ENCODE data around the gene FRYL.

The FRYL gene

DNA sequence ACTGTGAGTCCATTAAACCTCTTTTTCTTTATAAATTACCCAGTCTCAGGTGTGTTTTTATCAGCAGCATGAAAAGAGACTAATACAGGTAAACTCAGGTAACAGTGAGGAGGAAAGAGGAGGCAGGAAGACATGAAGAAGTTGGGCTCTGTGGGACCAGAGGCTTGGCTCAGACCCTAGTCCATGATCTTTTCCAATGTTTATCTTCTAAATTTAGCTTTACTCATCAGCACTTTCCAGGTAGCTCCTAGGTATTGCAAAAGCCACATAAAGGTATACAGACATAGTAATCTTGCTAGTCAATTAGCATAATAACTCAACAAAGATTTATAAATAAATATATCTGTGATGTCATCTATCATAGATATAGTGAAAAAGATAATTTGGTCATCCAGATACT is 11.2 kb upstream of the FRYL start:
- TF ChIP-seq EZH2 (IDR thresholded peaks at IDR 0.05) = no peak
- no peak for TF ChIP-seq FOXP2 (optimal IDR thresholded peaks at IDR 0.05; ENCODE audit: control extremely low read depth, extremely low read length, insufficient read depth)
- no peak for TF ChIP-seq POLR2AphosphoS5 (IDR thresholded peaks at IDR 0.05; ENCODE audit: borderline replicate concordance, low read depth, low read length)
- no peaks in the 10 kb centered on the region for H3K9me3 ChIP-seq (ENCODE audit: low read depth, low read length)
- no peak overlapping the region for H3K9ac ChIP-seq (ENCODE audit: insufficient read length)
- no peak overlapping the region for H3K27ac ChIP-seq
- no peak for DNase-seq (ENCODE audit: low read depth, low spot score)
- H3K4me3 ChIP-seq = no peak overlapping the region
- H3K36me3 ChIP-seq (ENCODE audit: insufficient read depth, low read length) = no peaks in the 10 kb centered on the region

DNA sequence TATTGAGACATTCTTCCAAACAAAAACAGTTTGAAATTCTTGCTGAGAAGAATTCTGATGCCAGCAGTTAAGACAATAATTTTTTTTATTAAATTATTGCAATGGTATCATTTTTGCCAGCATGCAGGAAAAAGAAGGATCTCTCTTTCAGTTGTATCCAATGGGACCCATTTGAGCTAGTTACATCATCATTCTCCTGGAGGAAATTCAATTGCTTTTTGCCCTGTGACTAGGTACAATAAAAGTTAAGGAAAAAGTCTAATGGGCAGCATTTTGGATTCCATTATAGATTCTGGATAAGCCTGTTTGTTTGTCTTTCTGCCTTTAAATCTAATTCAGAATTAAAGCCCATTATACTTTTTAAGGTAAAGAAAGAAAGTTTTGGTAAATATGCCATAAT is 10.5 kb upstream of the FRYL start:
- no peak for DNase-seq (ENCODE audit: low read depth, low spot score)
- Histone ChIP-seq H3K4me3 (no peak overlapping the region), H3K9me3 (ENCODE audit: low read depth, low read length) (no peaks in the 10 kb centered on the region), H3K36me3 (ENCODE audit: insufficient read depth, low read length) (no peaks in the 10 kb centered on the region), H3K27ac (no peak overlapping the region), H3K9ac (ENCODE audit: insufficient read length) (no peak overlapping the region)
- TF ChIP-seq FOXP2 (optimal IDR thresholded peaks at IDR 0.05; ENCODE audit: control extremely low read depth, extremely low read length, insufficient read depth) = no peak
- TF ChIP-seq EZH2 (IDR thresholded peaks at IDR 0.05) = no peak
- no peak for TF ChIP-seq POLR2AphosphoS5 (IDR thresholded peaks at IDR 0.05; ENCODE audit: borderline replicate concordance, low read depth, low read length)

- TF ChIP-seq POLR2AphosphoS5 (IDR thresholded peaks at IDR 0.05; ENCODE audit: borderline replicate concordance, low read depth, low read length) (no peak), FOXP2 (optimal IDR thresholded peaks at IDR 0.05; ENCODE audit: control extremely low read depth, extremely low read length, insufficient read depth) (no peak), EZH2 (IDR thresholded peaks at IDR 0.05) (no peak)
- no peak overlapping the region for H3K27ac ChIP-seq
- no peak for DNase-seq (ENCODE audit: low read depth, low spot score)
Observed at GRCh38 chr4:48787056-48787455, 7.0 kb upstream of the FRYL start.

DNA sequence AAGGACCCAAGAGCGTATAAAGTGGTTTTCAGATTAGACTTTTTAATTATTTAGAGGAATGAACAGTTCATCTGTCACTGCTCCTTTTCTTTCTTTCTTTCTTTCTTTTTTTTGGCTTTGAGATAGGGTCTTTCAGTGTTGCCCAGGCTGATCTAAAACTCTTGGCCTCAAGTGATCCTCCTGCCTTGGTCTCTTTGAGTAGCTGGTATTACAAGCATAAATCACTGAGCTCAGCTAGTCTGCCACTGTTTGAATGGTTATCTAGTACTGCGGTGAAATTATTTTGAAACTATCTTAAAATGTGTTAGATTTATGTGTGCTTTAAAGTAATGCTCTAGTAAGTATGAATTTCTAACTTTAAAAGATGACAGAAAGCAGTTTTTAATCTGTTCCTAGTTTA is 6.5 kb upstream of the FRYL start:
- Histone ChIP-seq H3K4me3 (no peak overlapping the region), H3K36me3 (ENCODE audit: insufficient read depth, low read length) (no peaks in the 10 kb centered on the region), H3K9ac (ENCODE audit: insufficient read length) (no peak overlapping the region), H3K9me3 (ENCODE audit: low read depth, low read length) (no peaks in the 10 kb centered on the region), H3K27ac (no peak overlapping the region)
- TF ChIP-seq POLR2AphosphoS5 (IDR thresholded peaks at IDR 0.05; ENCODE audit: borderline replicate concordance, low read depth, low read length) (no peak), FOXP2 (optimal IDR thresholded peaks at IDR 0.05; ENCODE audit: control extremely low read depth, extremely low read length, insufficient read depth) (no peak), EZH2 (IDR thresholded peaks at IDR 0.05) (no peak)
- no peak for DNase-seq (ENCODE audit: low read depth, low spot score)

More at GRCh38 chr4:48787056-48787455, 7.0 kb upstream of the FRYL start:
- no peak overlapping the region for H3K9ac ChIP-seq (ENCODE audit: insufficient read length)
- no peaks in the 10 kb centered on the region for H3K9me3 ChIP-seq (ENCODE audit: low read depth, low read length)
- no peaks in the 10 kb centered on the region for H3K36me3 ChIP-seq (ENCODE audit: insufficient read depth, low read length)
- H3K4me3 ChIP-seq = no peak overlapping the region

DNA sequence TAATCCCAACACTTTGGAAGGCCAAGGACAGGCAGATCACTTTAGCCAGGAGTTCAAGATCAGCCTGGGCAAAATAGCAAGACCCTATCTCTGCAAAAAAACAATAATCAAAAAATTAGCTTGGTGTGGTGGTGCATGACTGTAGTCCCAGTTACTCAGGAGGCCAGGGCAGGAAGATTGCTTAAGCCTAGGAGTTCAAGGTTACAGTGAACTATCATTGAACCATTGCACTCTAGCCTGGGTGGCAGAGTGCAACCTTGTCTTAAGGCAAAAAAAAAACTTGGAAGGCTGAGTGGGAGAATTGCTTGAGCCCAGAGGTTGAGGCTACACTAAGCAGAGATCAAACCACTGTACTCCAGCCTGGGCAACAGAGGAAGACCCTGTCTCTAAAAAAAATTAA is 5.2 kb upstream of the FRYL start:
- TF ChIP-seq POLR2AphosphoS5 (IDR thresholded peaks at IDR 0.05; ENCODE audit: borderline replicate concordance, low read depth, low read length) = no peak
- no peak for TF ChIP-seq FOXP2 (optimal IDR thresholded peaks at IDR 0.05; ENCODE audit: control extremely low read depth, extremely low read length, insufficient read depth)
- no peak for TF ChIP-seq EZH2 (IDR thresholded peaks at IDR 0.05)
- DNase-seq (ENCODE audit: low read depth, low spot score) = no peak
- no peaks in the 10 kb centered on the region for H3K36me3 ChIP-seq (ENCODE audit: insufficient read depth, low read length)
- H3K9ac ChIP-seq (ENCODE audit: insufficient read length) = no peak overlapping the region
- no peak overlapping the region for H3K27ac ChIP-seq
- H3K4me3 ChIP-seq = no peak overlapping the region
- no peaks in the 10 kb centered on the region for H3K9me3 ChIP-seq (ENCODE audit: low read depth, low read length)

DNA sequence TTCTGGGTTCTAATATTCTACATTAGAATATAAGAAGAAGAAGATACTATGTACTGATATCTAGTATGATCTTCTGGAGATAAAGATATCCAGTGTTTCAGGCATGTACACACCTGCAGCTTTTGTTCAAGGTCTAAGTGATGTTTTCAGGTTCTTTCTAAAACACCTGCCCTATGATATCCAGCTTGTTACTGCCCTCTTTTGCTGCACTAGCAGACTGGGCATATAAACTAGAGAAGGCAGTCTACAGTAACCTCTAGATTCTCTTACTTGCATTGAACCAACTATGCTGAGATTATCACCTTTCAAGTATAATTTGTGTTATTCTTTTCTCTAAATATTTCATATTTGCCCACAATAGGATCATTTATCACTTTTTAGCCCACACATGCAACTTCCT is 1.9 kb upstream of the FRYL start:
- Histone ChIP-seq H3K4me3 (no peak overlapping the region), H3K9me3 (ENCODE audit: low read depth, low read length) (no peaks in the 10 kb centered on the region), H3K36me3 (ENCODE audit: insufficient read depth, low read length) (no peaks in the 10 kb centered on the region), H3K27ac (no peak overlapping the region), H3K9ac (ENCODE audit: insufficient read length) (no peak overlapping the region)
- no peak for DNase-seq (ENCODE audit: low read depth, low spot score)
- TF ChIP-seq EZH2 (IDR thresholded peaks at IDR 0.05) (no peak), FOXP2 (optimal IDR thresholded peaks at IDR 0.05; ENCODE audit: control extremely low read depth, extremely low read length, insufficient read depth) (no peak), POLR2AphosphoS5 (IDR thresholded peaks at IDR 0.05; ENCODE audit: borderline replicate concordance, low read depth, low read length) (no peak)

- no peaks in the 10 kb centered on the region for H3K36me3 ChIP-seq (ENCODE audit: insufficient read depth, low read length)
- peak overlapping the region; percentile 88 for H3K4me3 ChIP-seq
- no peak overlapping the region for H3K27ac ChIP-seq
- no peaks in the 10 kb centered on the region for H3K9me3 ChIP-seq (ENCODE audit: low read depth, low read length)
- H3K9ac ChIP-seq (ENCODE audit: insufficient read length) = peak overlapping the region; percentile 76
- no peak for TF ChIP-seq POLR2AphosphoS5 (IDR thresholded peaks at IDR 0.05; ENCODE audit: borderline replicate concordance, low read depth, low read length)
- TF ChIP-seq FOXP2 (optimal IDR thresholded peaks at IDR 0.05; ENCODE audit: control extremely low read depth, extremely low read length, insufficient read depth) = no peak
- no peak for TF ChIP-seq EZH2 (IDR thresholded peaks at IDR 0.05)
- DNase-seq (ENCODE audit: low read depth, low spot score) = no peak
Observed at GRCh38 chr4:48780865-48781214, 761 bp upstream of the FRYL start.

DNA sequence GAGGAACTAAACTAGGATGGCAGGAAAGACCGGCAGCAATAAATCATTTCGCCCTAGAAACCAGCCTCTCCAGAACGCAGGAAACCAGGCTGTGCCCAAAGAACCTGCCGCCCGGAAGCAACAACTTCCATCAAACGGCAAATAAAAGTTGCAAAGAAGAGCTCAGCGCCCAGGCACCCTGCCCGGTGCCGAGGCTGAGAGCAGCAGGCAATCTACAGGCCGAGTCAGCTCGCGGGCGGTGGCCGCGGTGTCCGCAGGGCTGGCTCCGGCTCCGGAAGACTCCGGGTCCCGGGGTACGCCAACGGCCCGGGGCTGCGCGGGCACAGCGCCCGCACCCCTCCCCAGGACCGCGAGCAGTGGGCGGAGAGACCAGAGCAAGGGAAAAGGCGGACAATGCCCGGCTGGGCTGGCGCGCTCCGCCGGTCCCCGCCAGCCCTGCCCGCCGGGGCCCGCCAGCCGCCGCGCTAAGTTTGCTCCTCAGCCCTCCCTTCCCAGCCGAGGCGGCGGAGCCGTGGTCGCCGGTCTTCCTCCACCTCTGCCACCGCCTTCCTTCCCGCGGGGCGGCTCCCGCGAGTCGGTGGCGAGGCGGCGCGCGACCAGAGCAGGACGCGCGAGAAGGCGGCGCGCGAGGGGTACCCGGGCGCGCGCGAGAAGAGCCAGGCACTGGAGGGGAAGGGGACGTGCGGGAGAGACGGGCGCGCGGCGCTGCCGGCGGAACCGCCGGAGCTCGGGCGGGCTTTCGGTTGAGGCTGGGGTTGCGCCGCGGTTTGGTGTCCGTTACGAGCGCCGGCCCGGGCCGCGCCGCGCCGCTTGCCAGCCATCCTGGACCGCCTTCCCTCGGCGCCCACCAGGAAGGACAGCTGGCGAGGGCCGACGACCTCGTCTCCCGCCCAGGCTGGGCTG is 733 bp downstream of the FRYL start:
- no peaks in the 10 kb centered on the region for H3K36me3 ChIP-seq (ENCODE audit: insufficient read depth, low read length)
- peak overlapping the region; percentile 94 for H3K4me3 ChIP-seq
- H3K27ac ChIP-seq = peak overlapping the region; percentile 94
- TF ChIP-seq FOXP2 (optimal IDR thresholded peaks at IDR 0.05; ENCODE audit: control extremely low read depth, extremely low read length, insufficient read depth) (no peak), POLR2AphosphoS5 (IDR thresholded peaks at IDR 0.05; ENCODE audit: borderline replicate concordance, low read depth, low read length) (no peak), EZH2 (IDR thresholded peaks at IDR 0.05) (no peak)
- H3K9me3 ChIP-seq (ENCODE audit: low read depth, low read length) = no peaks in the 10 kb centered on the region
- DNase-seq (ENCODE audit: low read depth, low spot score) = no peak
- H3K9ac ChIP-seq (ENCODE audit: insufficient read length) = peak overlapping the region; percentile 88

Data from SK-N-MC (cell line).